ENCODE data around the gene ATP9B. TPM values are rescaled to one million over a fixed set of nuclear protein-coding genes. Genes with fewer than 3 reads are reported as not detected.

The ATP9B gene
- total RNA-seq, 1 experiment from 2014 or later: 17.8 TPM

DNA sequence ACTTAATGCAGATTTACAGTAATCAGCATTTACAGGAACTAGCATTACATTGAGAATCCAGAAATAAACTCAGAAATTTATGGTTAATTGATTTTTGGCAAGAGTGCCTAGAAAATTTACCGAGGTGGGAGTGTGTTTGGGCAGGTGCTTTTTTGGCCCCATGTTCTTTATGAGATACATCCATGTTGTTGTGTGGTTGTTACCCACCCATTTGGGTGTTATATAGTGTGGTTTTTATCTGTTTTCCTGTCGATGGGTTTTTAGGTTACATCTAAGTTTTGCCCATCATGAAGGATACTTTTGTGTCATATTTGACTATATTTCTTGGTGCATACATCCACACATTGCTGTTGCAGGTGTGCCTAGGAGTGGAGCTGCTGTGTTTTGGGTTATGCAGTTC, 82.0 kb downstream of the ATP9B start:
- BruUV-seq (replicated peaks): no TSS peak
- Histone ChIP-seq H2AFZ (ENCODE audit: low read depth, low read length, poor library complexity, severe bottlenecking) (no peak overlapping the region), H3K9ac (ENCODE audit: low read length) (no peak overlapping the region), H3K36me3 (ENCODE audit: control insufficient read depth in 1 of 2, insufficient read depth in 2 of 2, low read length in 2 of 2) (no peaks in the 10 kb centered on the region; a peak in 1 of 4 replicates), H3K27ac (ENCODE audit: low read depth, low read length) (no peak overlapping the region), H3K9me3 (ENCODE audit: control insufficient read depth in 1 of 2, insufficient read depth in 1 of 2, low read depth in 1 of 2, low read length in 2 of 2) (no peaks in the 10 kb centered on the region), H4K20me1 (ENCODE audit: insufficient read depth) (no peaks in the 10 kb centered on the region), H3K9me2 (ENCODE audit: insufficient read depth) (no peaks in the 10 kb centered on the region), H3K4me3 (replicated peaks in 1 of 2; ENCODE audit: low read depth in 1 of 2, low read length in 2 of 2) (no peak overlapping the region), H3K27me3 (ENCODE audit: insufficient read depth, low read length) (no peaks in the 10 kb centered on the region), H3K4me2 (ENCODE audit: low read length) (no peak overlapping the region), H3K4me1 (ENCODE audit: control insufficient read depth in 1 of 2, insufficient read depth in 2 of 2, low read length in 2 of 2) (peaks cover 1 to 2% of the 10 kb centered on the region in 2 experiments; a peak in 2 of 4 replicates), H3K79me2 (ENCODE audit: insufficient read depth, low read length) (no peaks in the 10 kb centered on the region)
- intact Hi-C loops (cut with micrococcal nuclease): no loop called here
- no peak for DNase-seq (ENCODE audit: low read depth, low spot score)
- RAD21 ChIA-PET (ENCODE audit: low non-redundant PET in 1 of 2, low total read pairs in 2 of 2, uncharacterized antibody in 2 of 2, unreplicated experiment in 2 of 2): no interaction called here
- ATAC-seq: no peak
- TF ChIP-seq, protein P1, sequence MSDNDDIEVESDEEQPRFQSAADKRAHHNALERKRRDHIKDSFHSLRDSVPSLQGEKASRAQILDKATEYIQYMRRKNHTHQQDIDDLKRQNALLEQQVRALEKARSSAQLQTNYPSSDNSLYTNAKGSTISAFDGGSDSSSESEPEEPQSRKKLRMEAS (IDR thresholded peaks at IDR 0.05): no peak
- no peak for TF ChIP-seq EGR1 (IDR thresholded peaks at IDR 0.05; ENCODE audit: low read depth)
- TF ChIP-seq CEBPB (IDR thresholded peaks at IDR 0.05; ENCODE audit: low read depth): no peak
- TF ChIP-seq CBX3 (IDR thresholded peaks at IDR 0.05; ENCODE audit: low read depth): no peak
- TF ChIP-seq, protein P2, sequence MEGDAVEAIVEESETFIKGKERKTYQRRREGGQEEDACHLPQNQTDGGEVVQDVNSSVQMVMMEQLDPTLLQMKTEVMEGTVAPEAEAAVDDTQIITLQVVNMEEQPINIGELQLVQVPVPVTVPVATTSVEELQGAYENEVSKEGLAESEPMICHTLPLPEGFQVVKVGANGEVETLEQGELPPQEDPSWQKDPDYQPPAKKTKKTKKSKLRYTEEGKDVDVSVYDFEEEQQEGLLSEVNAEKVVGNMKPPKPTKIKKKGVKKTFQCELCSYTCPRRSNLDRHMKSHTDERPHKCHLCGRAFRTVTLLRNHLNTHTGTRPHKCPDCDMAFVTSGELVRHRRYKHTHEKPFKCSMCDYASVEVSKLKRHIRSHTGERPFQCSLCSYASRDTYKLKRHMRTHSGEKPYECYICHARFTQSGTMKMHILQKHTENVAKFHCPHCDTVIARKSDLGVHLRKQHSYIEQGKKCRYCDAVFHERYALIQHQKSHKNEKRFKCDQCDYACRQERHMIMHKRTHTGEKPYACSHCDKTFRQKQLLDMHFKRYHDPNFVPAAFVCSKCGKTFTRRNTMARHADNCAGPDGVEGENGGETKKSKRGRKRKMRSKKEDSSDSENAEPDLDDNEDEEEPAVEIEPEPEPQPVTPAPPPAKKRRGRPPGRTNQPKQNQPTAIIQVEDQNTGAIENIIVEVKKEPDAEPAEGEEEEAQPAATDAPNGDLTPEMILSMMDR (IDR thresholded peaks at IDR 0.05 in 2 of 3, conservative IDR thresholded peaks at IDR 0.05 in 1 of 3; ENCODE audit: borderline replicate concordance in 1 of 3, insufficient read depth in 1 of 3, low read depth in 2 of 3, low read length in 2 of 3): no peak
- TF ChIP-seq ELF1 (IDR thresholded peaks at IDR 0.05; ENCODE audit: borderline replicate concordance, low read depth): no peak
- TF ChIP-seq EZH2phosphoT487 (IDR thresholded peaks at IDR 0.05; ENCODE audit: borderline replicate concordance): no peak
- TF ChIP-seq JUND (IDR thresholded peaks at IDR 0.05): no peak
- CTCF ChIA-PET: no interaction called here
- POLR2A ChIA-PET: no interaction called here

DNA sequence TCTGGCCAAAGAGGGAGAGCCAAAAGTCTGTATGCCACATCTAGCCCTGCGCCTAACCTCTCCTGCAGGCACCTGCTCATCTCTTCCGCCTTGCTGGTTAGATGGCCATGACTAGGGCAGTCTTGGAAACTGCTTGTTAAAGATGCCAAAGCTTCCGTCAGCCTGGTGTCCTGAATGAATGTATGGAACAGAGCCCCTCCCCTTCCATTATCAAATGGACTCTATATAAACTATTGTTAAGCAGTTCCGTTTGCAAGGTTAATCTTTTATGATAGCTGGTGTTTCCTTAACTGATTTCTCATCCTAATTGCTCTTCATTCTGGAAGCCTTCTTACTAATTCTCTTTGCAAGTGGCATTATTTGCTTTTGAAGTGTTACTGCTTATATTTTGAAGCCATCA, 87.1 kb downstream of the ATP9B start:
- no peaks in the 10 kb centered on the region for H3K9me2 ChIP-seq (ENCODE audit: insufficient read depth)
- TF ChIP-seq ZNF274 (IDR thresholded peaks at IDR 0.05; ENCODE audit: low read depth, low read length) (no peak), ELF1 (IDR thresholded peaks at IDR 0.05; ENCODE audit: borderline replicate concordance, low read depth) (no peak)
- POLR2A ChIA-PET: no interaction called here
- no peaks in the 10 kb centered on the region for H4K20me1 ChIP-seq (ENCODE audit: insufficient read depth)
- CTCF ChIA-PET: no interaction called here
- H3K4me1 ChIP-seq (ENCODE audit: control insufficient read depth in 1 of 2, insufficient read depth in 2 of 2, low read length in 2 of 2): peaks cover 12 to 14% of the 10 kb centered on the region in 2 experiments
- ATAC-seq (peak; percentile 20; the same call in 1 of the 2 replicates), DNase-seq (ENCODE audit: low read depth, low spot score) (no peak)
- no peaks in the 10 kb centered on the region for H3K36me3 ChIP-seq (ENCODE audit: control insufficient read depth in 1 of 2, insufficient read depth in 2 of 2, low read length in 2 of 2)
- RAD21 ChIA-PET (ENCODE audit: low non-redundant PET in 1 of 2, low total read pairs in 2 of 2, uncharacterized antibody in 2 of 2, unreplicated experiment in 2 of 2): no interaction called here
- no peak overlapping the region for H3K9ac ChIP-seq (ENCODE audit: low read length)
- no peaks in the 10 kb centered on the region for H3K9me3 ChIP-seq (ENCODE audit: control insufficient read depth in 1 of 2, insufficient read depth in 1 of 2, low read depth in 1 of 2, low read length in 2 of 2)
- H2AFZ ChIP-seq (ENCODE audit: low read depth, low read length, poor library complexity, severe bottlenecking): no peak overlapping the region
- no peaks in the 10 kb centered on the region for H3K27me3 ChIP-seq (ENCODE audit: insufficient read depth, low read length)
- peak overlapping the region; percentile 13; the same call in 1 of the 2 replicates for H3K4me2 ChIP-seq (ENCODE audit: low read length)
- H3K4me3 ChIP-seq (replicated peaks in 1 of 2; ENCODE audit: low read depth in 1 of 2, low read length in 2 of 2): no peak overlapping the region
- BruUV-seq (replicated peaks): no TSS peak
- intact Hi-C loops (cut with micrococcal nuclease): no loop called here
- H3K27ac ChIP-seq (ENCODE audit: low read depth, low read length): no peak overlapping the region
- no peaks in the 10 kb centered on the region for H3K79me2 ChIP-seq (ENCODE audit: insufficient read depth, low read length)

Measured in HCT116 (cell line).